H1 (cell line): ENCODE measurements around the gene MMEL1. TPM values are rescaled to one million over a fixed set of nuclear protein-coding genes. Genes with fewer than 3 reads are reported as not detected.

Experiments used
- CTCF ChIA-PET: fragments of 300-600 bp; sonication (Branson Sonifier 250); formaldehyde crosslinking; loops from one replicate; lab custom pipeline; 2021; ENCODE audit not compliant: partially characterized antibody; lab: Charles Lee
- POLR2A ChIA-PET: fragments of 300-600 bp; sonication (Branson Sonifier 250); formaldehyde crosslinking; loops from one replicate; lab custom pipeline; 2021; ENCODE audit warnings: inconsistent platforms; ENCODE audit not compliant: partially characterized antibody; lab: Charles Lee
- DNase-seq, 2 experiments: peaks; one replicate each; pipeline versions ENCODE4 v3.0.0 to v3.0.0-alpha.2; 2010 to 2022; ENCODE audit warnings: low spot score in 2 of 2, low read depth in 1 of 2, mixed read lengths in 1 of 2
- FAIRE-seq: peaks from 2 replicates; lab custom pipeline; 2011; peaks lifted over from hg19 to GRCh38; lab: Jason Lieb, UNC
- H2AFZ ChIP-seq: 2 replicates; pipeline ENCODE4 v1.8.1; 2012; ENCODE audit warnings: low read length, inconsistent platforms
- H2AK5ac ChIP-seq: 2 replicates; pipeline ENCODE4 v1.6.1; 2013; ENCODE audit warnings: low read depth, low read length
- H2BK120ac ChIP-seq: replicated peaks from 2 replicates; pipeline ENCODE3; 2013; ENCODE audit warnings: low read depth, low read length, inconsistent platforms
- H2BK12ac ChIP-seq: 2 replicates; pipeline ENCODE4 v1.6.1; 2013; ENCODE audit warnings: low read depth, low read length
- H2BK15ac ChIP-seq: 2 replicates; pipeline ENCODE4 v1.6.1; 2013; ENCODE audit warnings: low read length
- H2BK20ac ChIP-seq: 2 replicates; pipeline ENCODE4 v1.6.1; 2013; ENCODE audit warnings: low read length
- H2BK5ac ChIP-seq: 2 replicates; pipeline ENCODE4 v1.6.1; 2013; ENCODE audit warnings: low read depth, low read length
- H3K14ac ChIP-seq: 2 replicates; pipeline ENCODE4 v1.6.1; 2013; ENCODE audit warnings: inconsistent platforms; ENCODE audit not compliant: insufficient read length
- H3K18ac ChIP-seq: 2 replicates; pipeline ENCODE4 v1.6.1; 2013; ENCODE audit warnings: low read length; ENCODE audit errors: extremely low read depth
- H3K23ac ChIP-seq: 2 replicates; pipeline ENCODE4 v1.6.1; 2013; ENCODE audit warnings: inconsistent platforms; ENCODE audit not compliant: insufficient read length
- H3K23me2 ChIP-seq: 2 replicates; pipeline ENCODE4 v1.6.1; 2013; ENCODE audit warnings: low read depth, low read length
- H3K27ac ChIP-seq: 2 replicates; pipeline ENCODE4 v1.6.1; 2011; ENCODE audit warnings: low read depth, low read length, inconsistent platforms
- H3K27me3 ChIP-seq, 4 experiments: replicated peaks in 1 of 4; 1 replicate in 1 of 4; 2 replicates in 3 of 4; pipeline versions ENCODE4 v1.6.1 to v1.8.1; 2011 to 2013; ENCODE audit warnings: low read length in 3 of 4, mild to moderate bottlenecking in 3 of 4, inconsistent platforms in 2 of 4, mixed read lengths in 2 of 4, moderate library complexity in 1 of 4; ENCODE audit not compliant: control insufficient read depth in 3 of 4, insufficient read depth in 3 of 4; ENCODE audit errors: extremely low read depth in 1 of 4
- H3K36me3 ChIP-seq, 4 experiments: 2 replicates each; pipeline versions ENCODE4 v1.6.1 to v1.8.1; 2011 to 2013; ENCODE audit warnings: mild to moderate bottlenecking in 4 of 4, low read length in 3 of 4, moderate library complexity in 2 of 4, control low read depth in 1 of 4, inconsistent platforms in 1 of 4; ENCODE audit not compliant: insufficient read depth in 4 of 4, control insufficient read depth in 2 of 4
- H3K4ac ChIP-seq: replicated peaks from 2 replicates; pipeline ENCODE3; 2013; ENCODE audit warnings: low read length, low read depth, mixed read lengths, inconsistent platforms; ENCODE audit not compliant: insufficient read length
- H3K4me1 ChIP-seq, 4 experiments: replicated peaks in 1 of 4; 1 replicate in 1 of 4; 2 replicates in 3 of 4; pipeline versions ENCODE4 v1.6.1 to v1.8.1; 2011 to 2013; ENCODE audit warnings: low read length in 3 of 4, inconsistent platforms in 2 of 4, mixed read lengths in 1 of 4; ENCODE audit not compliant: insufficient read depth in 4 of 4, control insufficient read depth in 3 of 4
- H3K4me2 ChIP-seq, 2 experiments: 2 replicates each; pipeline versions ENCODE4 v1.6.1 to v1.8.1; 2011 to 2013; ENCODE audit warnings: low read depth in 2 of 2, low read length in 2 of 2, control low read depth in 1 of 2, inconsistent platforms in 1 of 2, mild to moderate bottlenecking in 1 of 2; ENCODE audit not compliant: insufficient read depth in 1 of 2
- H3K4me3 ChIP-seq, 4 experiments: fragments of 200-600, 300-600 bp in 1 of 4; sonication (generic), shearing (Covaris generic), sonication (Bioruptor Twin) in 1 of 4; 2 replicates each; pipeline versions ENCODE4 v1.5.1 to v1.8.1; 2011 to 2016; ENCODE audit warnings: low read length in 4 of 4, low read depth in 3 of 4, control low read depth in 2 of 4, inconsistent platforms in 2 of 4, mild to moderate bottlenecking in 2 of 4, mixed read lengths in 1 of 4, moderate library complexity in 1 of 4; ENCODE audit not compliant: insufficient read depth in 2 of 4; ENCODE audit errors: extremely low read depth in 1 of 4
- H3K56ac ChIP-seq: replicated peaks from 2 replicates; pipeline ENCODE3; 2013; ENCODE audit warnings: low read depth, mild to moderate bottlenecking, mixed read lengths, low read length, inconsistent platforms; ENCODE audit not compliant: insufficient read length
- H3K79me1 ChIP-seq: 2 replicates; pipeline ENCODE4 v1.6.1; 2013; ENCODE audit warnings: low read depth, low read length, control low read depth
- H3K79me2 ChIP-seq, 2 experiments: 2 replicates each; pipeline versions ENCODE4 v1.6.1 to v1.8.1; 2012 to 2013; ENCODE audit warnings: low read length in 2 of 2, mild to moderate bottlenecking in 2 of 2, inconsistent platforms in 1 of 2; ENCODE audit not compliant: insufficient read depth in 2 of 2, control insufficient read depth in 1 of 2
- H3K9ac ChIP-seq, 4 experiments: replicated peaks in 1 of 4; 1 replicate in 1 of 4; 2 replicates in 3 of 4; pipeline versions ENCODE4 v1.6.1 to v1.8.1; 2011 to 2013; ENCODE audit warnings: low read depth in 3 of 4, low read length in 3 of 4, control low read depth in 2 of 4, mild to moderate bottlenecking in 2 of 4, moderate library complexity in 2 of 4, inconsistent platforms in 1 of 4; ENCODE audit errors: extremely low read depth in 1 of 4
- H3K9me3 ChIP-seq, 2 experiments: 2 replicates each; pipeline versions ENCODE4 v1.6.1 to v1.8.1; 2012 to 2013; ENCODE audit warnings: mild to moderate bottlenecking in 2 of 2, moderate library complexity in 2 of 2, control low read depth in 1 of 2, inconsistent platforms in 1 of 2, low read depth in 1 of 2, low read length in 1 of 2, mixed read lengths in 1 of 2; ENCODE audit not compliant: insufficient read depth in 2 of 2
- H4K20me1 ChIP-seq, 2 experiments: replicated peaks in 1 of 2; 2 replicates each; pipeline versions ENCODE3 to v1.8.1; 2011 to 2013; ENCODE audit warnings: inconsistent platforms in 2 of 2, low read length in 2 of 2, mild to moderate bottlenecking in 1 of 2; ENCODE audit not compliant: insufficient read depth in 2 of 2, control insufficient read depth in 1 of 2
- H4K5ac ChIP-seq: 2 replicates; pipeline ENCODE4 v1.6.1; 2013; ENCODE audit warnings: low read length, low read depth, mixed read lengths, inconsistent platforms; ENCODE audit not compliant: insufficient read length
- H4K8ac ChIP-seq: 2 replicates; pipeline ENCODE4 v1.8.0; 2013; ENCODE audit warnings: mild to moderate bottlenecking, moderate library complexity, low read length, inconsistent platforms; ENCODE audit not compliant: insufficient read depth; ENCODE audit errors: extremely low read depth
- H4K91ac ChIP-seq: replicated peaks from 2 replicates; pipeline ENCODE3; 2013; ENCODE audit warnings: low read length, mixed read lengths, inconsistent platforms; ENCODE audit not compliant: insufficient read length
- BACH1 ChIP-seq: IDR thresholded peaks from 2 replicates; pipeline ENCODE4 v1.6.1; 2012; ENCODE audit warnings: low read length, improper control_type of control experiment
- BRCA1 ChIP-seq: IDR thresholded peaks from 2 replicates; pipeline ENCODE4 v1.6.1; 2012; ENCODE audit warnings: low read depth, low read length, improper control_type of control experiment
- CTCF ChIP-seq, 3 experiments: IDR thresholded peaks; 1 replicate in 2 of 3; 2 replicates in 1 of 3; pipeline versions ENCODE4 v1.5.1 to v1.6.1; 2011; ENCODE audit warnings: low read length in 3 of 3, mild to moderate bottlenecking in 3 of 3, inconsistent platforms in 2 of 3, low read depth in 1 of 3, moderate library complexity in 1 of 3; ENCODE audit not compliant: insufficient read depth in 1 of 3; ENCODE audit errors: control extremely low read depth in 1 of 3
- EP300 ChIP-seq, 2 experiments: IDR thresholded peaks; 1 replicate in 1 of 2; 2 replicates in 1 of 2; pipeline ENCODE4 v1.6.1; 2011 to 2012; ENCODE audit warnings: low read depth in 2 of 2, low read length in 2 of 2, mild to moderate bottlenecking in 2 of 2, borderline replicate concordance in 1 of 2, inconsistent platforms in 1 of 2, moderate library complexity in 1 of 2
- GABPA ChIP-seq: IDR thresholded peaks from 2 replicates; pipeline ENCODE4 v1.6.1; 2011; ENCODE audit warnings: mild to moderate bottlenecking, low read length, moderate library complexity, borderline replicate concordance; ENCODE audit not compliant: insufficient read depth
- KDM1A ChIP-seq: fragments of 200-600, 300-600 bp; sonication (generic); IDR thresholded peaks from 2 replicates; pipeline ENCODE4 v1.7.1; 2016; ENCODE audit warnings: mild to moderate bottlenecking, low read length, borderline replicate concordance
- SIRT6 ChIP-seq: IDR thresholded peaks from one replicate; pipeline ENCODE4 v1.7.1; 2012; ENCODE audit warnings: low read length, inconsistent platforms
- YY1 ChIP-seq: IDR thresholded peaks from 2 replicates; pipeline ENCODE4 v1.6.1; 2011; ENCODE audit warnings: low read depth, mild to moderate bottlenecking, low read length
- WGBS, 2 experiments: shearing (Covaris generic) in 1 of 2; methylation state at CpG; one replicate each; pipeline versions ENCODE4 v1.1.6 to v1.1.7; 2013 to 2015; ENCODE audit warnings: low lambda C conversion rate in 2 of 2, mixed read lengths in 2 of 2, inconsistent platforms in 1 of 2, low coverage in 1 of 2, missing lambda C conversion rate in 1 of 2; ENCODE audit not compliant: insufficient replicate concordance in 2 of 2, insufficient coverage in 1 of 2, insufficient read length in 1 of 2; ENCODE audit errors: extremely low coverage in 1 of 2, missing lambda C conversion rate in 1 of 2; 5-methylcytosine and 5-hydroxymethylcytosine counted together
- polyA plus RNA-seq, 7 experiments: library from polyadenylated mRNA; depleted of rRNA in 3 of 7; stranded (reverse) in 5 of 7; unstranded in 2 of 7; fragments of >200 nt in 5 of 7; fragments of 200-250 nt in 2 of 7; gene quantifications; 1 replicate in 5 of 7; 2 replicates in 1 of 7; 4 replicates in 1 of 7; pipeline versions ENCODE4 v1.2.1 to v1.2.3, GENCODE V29; 2011 to 2013; ENCODE audit warnings: missing spikeins in 2 of 7, mixed read lengths in 2 of 7
- total RNA-seq: library from RNA; stranded (reverse); fragmentation: NEBNext Ultra II Directional; extraction: Animal tissue kit (Norgen Biotek cat#: 25700); gene quantifications from 2 replicates; pipeline ENCODE4 v1.2.1, GENCODE V29; 2021

The MMEL1 gene
- total and polyA plus RNA-seq, 2 of the 8 experiments (the other 6 are each of a cell fraction or from before 2014, with no cell fraction given) = 0.91 to 1.7 TPM

- FAIRE-seq (no peak), DNase-seq (no peak)
- no peak overlapping the region for H3K27ac ChIP-seq
- no peak overlapping the region for H3K23ac ChIP-seq
- no peak overlapping the region for H3K56ac ChIP-seq
- 87% methylated on average over 23 of the region's 26 CpGs; no CpG with 5 or more reads in 1 of the 2 experiments for WGBS, 2 experiments
- peaks cover 0 to 21% (median 13%) of the 10 kb centered on the region in 4 experiments; a peak in 5 of 7 replicates for H3K27me3 ChIP-seq
- H2BK20ac ChIP-seq = peak overlapping the region; percentile 13; the same call in 1 of the 2 replicates
- H2BK15ac ChIP-seq = peak overlapping the region; percentile 81; the same call in 1 of the 2 replicates
- peaks cover 10% of the 10 kb centered on the region; the same call in 1 of the 2 replicates for H3K23me2 ChIP-seq
- ChIA-PET POLR2A (interaction anchor here (1.4 to 1.5 kb wide), 3 partner anchors 9 to 97 kb away, joined by 3 to 6 read pairs (median 4); partner anchors contain the start of gene PANK4), CTCF (interaction anchor here (0.6 to 3.3 kb wide), 6 partner anchors 10 to 228 kb away, joined by 3 to 16 read pairs (median 3); no protein-coding TSS in a partner anchor)
- no peak overlapping the region for H3K14ac ChIP-seq
- H3K9me3 ChIP-seq = no peaks in the 10 kb centered on the region
- H3K4me2 ChIP-seq = peak overlapping the region; percentile 13 to 40; a peak in 2 of 4 replicates
- peak overlapping the region; percentile 93 for H4K91ac ChIP-seq
- H2AK5ac ChIP-seq = peak overlapping the region; percentile 89; the same call in 1 of the 2 replicates
- H4K20me1 ChIP-seq = no peaks in the 10 kb centered on the region
- no peak overlapping the region for H3K4me3 ChIP-seq
- no peak overlapping the region; the same call in 1 of the 2 replicates for H2BK5ac ChIP-seq
- peaks cover 0 to 33% (median 30%) of the 10 kb centered on the region in 4 experiments; a peak in 6 of 7 replicates for H3K4me1 ChIP-seq
- H2BK12ac ChIP-seq = peak overlapping the region; percentile 84; the same call in 1 of the 2 replicates
- no peak overlapping the region for H4K5ac ChIP-seq
- H3K79me2 ChIP-seq = no peaks in the 10 kb centered on the region
- no peak overlapping the region for H2AFZ ChIP-seq
- H3K36me3 ChIP-seq = no peaks in the 10 kb centered on the region
- peak overlapping the region; percentile 78 for H3K4ac ChIP-seq
- peak overlapping the region; percentile 86; the same call in 1 of the 2 replicates for H4K8ac ChIP-seq
- H3K18ac ChIP-seq = peak overlapping the region; percentile 51
- H3K79me1 ChIP-seq = no peaks in the 10 kb centered on the region
- H2BK120ac ChIP-seq = no peak overlapping the region
- no peak overlapping the region for H3K9ac ChIP-seq
- TF ChIP-seq BRCA1 = no peak
- no peak for TF ChIP-seq CTCF (IDR thresholded peaks at IDR 0.05; ENCODE audit: control extremely low read depth in 1 of 3, insufficient read depth in 1 of 3, low read depth in 1 of 3, low read length in 3 of 3)
- no peak for TF ChIP-seq BACH1
- TF ChIP-seq EP300 (IDR thresholded peaks at IDR 0.05; ENCODE audit: borderline replicate concordance in 1 of 2, low read depth in 2 of 2, low read length in 2 of 2) = no peak
- TF ChIP-seq YY1 = no peak
- TF ChIP-seq KDM1A = no peak
- TF ChIP-seq GABPA = no peak
- TF ChIP-seq SIRT6 = no peak
Observed at GRCh38 chr1:2544093-2544874, 88.5 kb downstream of the MMEL1 start.
